Measurements from ENCODE around the gene LRRC10.
A peak's percentile ranks its signal among the peaks of the same experiment; 100 is the strongest.

Gene LRRC10

GRCh38 chr12:69569236-69569635, 41.5 kb downstream of the LRRC10 start:
- DNase-seq (ENCODE audit: low read depth in 2 of 2), result peak in 1 of 2 experiments; percentile 36

GRCh38 chr12:69566603-69567002, 44.1 kb downstream of the LRRC10 start:
- no peak for DNase-seq (ENCODE audit: low read depth in 2 of 2)

- no peak for DNase-seq (ENCODE audit: low read depth in 2 of 2)
Measured at GRCh38 chr12:69563166-69563762, 47.4 kb downstream of the LRRC10 start.
